HL-60 (cell line): ENCODE measurements around the gene LRRC32.

Source experiments
- CTCF ChIP-seq: IDR thresholded peaks from one replicate; pipeline ENCODE4 v1.5.1; 2011; ENCODE audit warnings: low read length, control low read depth, inconsistent platforms; ENCODE audit not compliant: insufficient read depth
- GABPA ChIP-seq: IDR thresholded peaks from 2 replicates; pipeline ENCODE4 v1.6.1; 2012; ENCODE audit warnings: low read depth
- POLR2AphosphoS5 ChIP-seq: IDR thresholded peaks from 2 replicates; pipeline ENCODE4 v1.6.1; 2012; ENCODE audit warnings: low read depth
- REST ChIP-seq: IDR thresholded peaks from 2 replicates; pipeline ENCODE4 v1.6.1; 2012; ENCODE audit warnings: low read depth; ENCODE audit not compliant: insufficient replicate concordance

- TF ChIP-seq POLR2AphosphoS5 (no peak), CTCF (no peak), GABPA (no peak), REST (no peak)
These were observed 5.9 kb downstream of the LRRC32 start for GRCh38 chr11:76664578-76665061.
